Epithelial cell of esophagus (primary cell): ENCODE results near the gene LRRC25.
A peak's percentile ranks its signal among the peaks of the same experiment; 100 is the strongest.

Experiments used
- DNase-seq: peaks from one replicate; pipeline ENCODE4 v3.0.0; 2010; ENCODE audit warnings: low read depth
- H3K4me3 ChIP-seq: 2 replicates; pipeline ENCODE4 v1.5.1; 2011; ENCODE audit warnings: mild to moderate bottlenecking, low read length, control low read depth
- TF ChIP-seq, protein P1 (sequence below): IDR thresholded peaks from 2 replicates; pipeline ENCODE4 v1.5.1; 2011; ENCODE audit warnings: low read depth, mild to moderate bottlenecking, low read length, control low read depth, inconsistent platforms; ENCODE audit not compliant: insufficient read depth; ENCODE audit errors: missing control alignments

LRRC25 gene

DNA sequence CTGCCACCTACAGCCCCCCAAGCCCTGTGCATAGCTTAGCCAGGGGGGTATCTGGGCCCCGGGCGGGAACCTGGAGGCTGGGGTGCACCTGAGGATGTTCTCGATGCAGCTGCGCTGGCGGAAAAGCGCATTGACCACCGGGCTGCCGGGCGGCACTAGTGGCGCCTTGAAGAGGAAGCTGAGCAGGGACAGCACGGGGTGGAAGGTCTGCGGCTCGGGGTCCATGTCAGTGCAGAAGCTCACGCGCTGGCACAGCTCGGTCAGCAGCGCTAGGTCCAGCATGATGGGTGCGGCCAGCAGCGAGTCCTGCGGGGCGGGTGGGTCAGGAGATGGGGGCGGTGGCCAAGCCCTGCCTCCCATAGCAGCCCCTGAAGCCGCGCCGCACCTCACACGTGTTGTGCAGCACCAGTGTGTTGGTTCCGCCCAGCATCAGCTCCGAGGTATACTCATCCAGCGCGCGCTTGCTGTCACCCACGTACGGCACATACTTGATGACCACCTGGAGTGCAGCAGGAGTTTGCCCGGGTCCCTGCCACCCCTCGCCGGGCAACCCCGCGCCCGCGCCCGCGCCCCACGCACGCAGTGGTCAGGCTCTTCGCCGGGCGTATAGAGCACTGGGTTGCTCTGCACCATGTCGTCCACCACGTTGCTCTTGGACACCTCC lies 37.9 kb upstream of the LRRC25 start:
- no peak for DNase-seq
- TF ChIP-seq, protein P1, sequence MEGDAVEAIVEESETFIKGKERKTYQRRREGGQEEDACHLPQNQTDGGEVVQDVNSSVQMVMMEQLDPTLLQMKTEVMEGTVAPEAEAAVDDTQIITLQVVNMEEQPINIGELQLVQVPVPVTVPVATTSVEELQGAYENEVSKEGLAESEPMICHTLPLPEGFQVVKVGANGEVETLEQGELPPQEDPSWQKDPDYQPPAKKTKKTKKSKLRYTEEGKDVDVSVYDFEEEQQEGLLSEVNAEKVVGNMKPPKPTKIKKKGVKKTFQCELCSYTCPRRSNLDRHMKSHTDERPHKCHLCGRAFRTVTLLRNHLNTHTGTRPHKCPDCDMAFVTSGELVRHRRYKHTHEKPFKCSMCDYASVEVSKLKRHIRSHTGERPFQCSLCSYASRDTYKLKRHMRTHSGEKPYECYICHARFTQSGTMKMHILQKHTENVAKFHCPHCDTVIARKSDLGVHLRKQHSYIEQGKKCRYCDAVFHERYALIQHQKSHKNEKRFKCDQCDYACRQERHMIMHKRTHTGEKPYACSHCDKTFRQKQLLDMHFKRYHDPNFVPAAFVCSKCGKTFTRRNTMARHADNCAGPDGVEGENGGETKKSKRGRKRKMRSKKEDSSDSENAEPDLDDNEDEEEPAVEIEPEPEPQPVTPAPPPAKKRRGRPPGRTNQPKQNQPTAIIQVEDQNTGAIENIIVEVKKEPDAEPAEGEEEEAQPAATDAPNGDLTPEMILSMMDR = no peak
- no peak overlapping the region for H3K4me3 ChIP-seq

DNA sequence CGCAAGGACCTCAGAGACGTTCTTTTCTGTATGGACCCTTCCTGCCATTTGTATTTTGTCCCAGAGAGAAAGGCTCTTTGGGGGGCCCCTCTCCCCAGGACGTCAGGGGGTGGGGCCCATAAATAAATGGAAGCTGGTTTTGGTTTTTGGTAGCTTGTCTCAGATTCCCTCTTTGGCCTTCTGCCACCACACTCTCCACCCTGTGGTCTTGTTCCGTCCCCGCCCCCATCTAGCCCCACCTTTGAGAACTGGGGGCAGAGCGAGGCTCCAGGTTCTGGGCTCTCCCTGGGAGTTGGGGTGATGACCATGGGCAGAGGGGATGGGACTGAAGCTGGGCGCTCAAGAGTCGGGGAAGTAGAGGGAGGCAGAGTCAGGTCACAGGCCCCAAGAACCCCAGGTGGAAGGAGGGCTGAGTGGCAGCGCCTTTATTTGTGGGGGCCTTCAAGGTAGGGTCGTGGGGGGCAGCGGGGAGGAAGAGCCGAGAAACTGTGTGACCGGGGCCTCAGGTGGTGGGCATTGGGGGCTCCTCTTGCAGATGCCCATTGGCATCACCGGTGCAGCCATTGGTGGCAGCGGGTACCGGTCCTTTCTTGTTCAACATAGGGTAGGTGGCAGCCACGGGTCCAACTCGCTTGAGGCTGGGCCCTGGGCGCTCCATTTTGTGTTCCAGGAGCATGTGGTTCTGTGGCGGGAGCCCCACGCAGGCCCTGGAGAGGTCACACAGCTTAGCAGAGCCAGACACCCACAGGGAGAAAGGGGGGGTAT lies 37.2 kb upstream of the LRRC25 start:
- H3K4me3 ChIP-seq = no peak overlapping the region
- TF ChIP-seq, protein P1 = no peak
- no peak for DNase-seq

DNA sequence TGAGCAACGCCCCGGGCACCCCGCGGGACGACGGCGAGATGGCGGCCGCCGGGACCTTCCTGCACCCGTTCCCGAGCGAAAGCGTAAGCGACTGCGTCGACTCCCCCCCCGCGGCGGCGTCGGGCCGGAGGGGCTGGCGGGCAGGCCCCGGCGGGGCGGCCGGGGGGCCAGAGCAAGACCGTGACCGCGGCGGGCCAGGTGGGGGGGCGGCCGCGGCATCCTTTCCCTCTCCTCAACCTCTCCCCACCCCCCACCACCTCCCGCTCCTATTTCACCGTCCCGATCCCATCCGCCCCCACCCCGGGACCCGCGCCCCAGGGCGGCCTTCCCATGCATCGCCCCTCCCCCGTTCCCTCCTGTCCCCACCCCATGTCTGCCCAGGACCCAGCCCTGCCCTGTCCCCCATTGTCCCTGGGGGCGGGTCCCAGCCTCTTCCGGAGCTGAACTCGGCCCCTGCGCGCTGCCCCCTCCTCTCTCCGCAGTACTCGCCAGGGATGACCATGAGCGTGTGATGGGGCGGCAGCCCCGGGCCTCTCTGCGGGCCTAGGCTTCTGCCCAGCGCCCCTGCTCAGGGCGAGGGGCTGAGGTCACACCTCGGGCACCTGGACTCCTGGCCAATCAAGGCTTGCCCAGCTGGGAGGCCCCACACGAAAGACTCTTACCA lies 36.4 kb upstream of the LRRC25 start:
- TF ChIP-seq, protein P1 = no peak
- H3K4me3 ChIP-seq = no peak overlapping the region
- DNase-seq = no peak

DNA sequence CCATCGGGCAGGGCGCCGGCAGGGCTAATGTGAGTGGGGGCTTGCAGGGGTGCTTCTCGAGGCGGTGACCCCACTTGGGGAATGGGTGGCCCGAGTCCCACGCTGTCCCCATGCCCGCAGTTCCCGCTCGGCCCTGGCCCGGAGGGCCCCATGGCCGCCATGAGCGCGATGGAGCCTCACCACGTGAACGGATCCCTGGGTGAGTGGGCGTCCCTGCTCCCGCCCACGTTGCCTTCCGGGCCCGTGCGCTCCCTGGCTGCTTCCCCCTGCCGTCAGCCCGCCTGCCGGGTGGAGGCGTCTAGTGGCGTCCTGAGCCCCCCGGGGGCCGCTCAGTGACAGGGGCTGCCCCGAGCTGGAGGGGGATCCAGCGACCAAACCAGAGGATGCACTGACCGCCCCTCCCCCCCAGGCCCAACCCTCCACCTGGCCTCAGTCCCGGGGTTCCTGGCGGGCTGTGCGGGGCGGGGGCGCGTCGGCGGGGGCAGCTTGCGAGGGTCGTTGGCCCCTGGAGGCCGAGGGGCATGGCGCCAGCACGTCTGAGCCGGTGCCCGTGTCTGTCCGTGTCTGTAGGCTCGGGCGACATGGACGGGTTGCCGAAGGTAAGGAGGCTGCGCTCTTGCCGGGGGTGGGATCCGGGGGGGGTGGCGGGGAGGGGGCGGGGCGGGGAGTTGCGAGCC lies 35.7 kb upstream of the LRRC25 start:
- DNase-seq = no peak
- peak overlapping the region; percentile 13 for H3K4me3 ChIP-seq
- TF ChIP-seq, protein P1 = no peak

DNA sequence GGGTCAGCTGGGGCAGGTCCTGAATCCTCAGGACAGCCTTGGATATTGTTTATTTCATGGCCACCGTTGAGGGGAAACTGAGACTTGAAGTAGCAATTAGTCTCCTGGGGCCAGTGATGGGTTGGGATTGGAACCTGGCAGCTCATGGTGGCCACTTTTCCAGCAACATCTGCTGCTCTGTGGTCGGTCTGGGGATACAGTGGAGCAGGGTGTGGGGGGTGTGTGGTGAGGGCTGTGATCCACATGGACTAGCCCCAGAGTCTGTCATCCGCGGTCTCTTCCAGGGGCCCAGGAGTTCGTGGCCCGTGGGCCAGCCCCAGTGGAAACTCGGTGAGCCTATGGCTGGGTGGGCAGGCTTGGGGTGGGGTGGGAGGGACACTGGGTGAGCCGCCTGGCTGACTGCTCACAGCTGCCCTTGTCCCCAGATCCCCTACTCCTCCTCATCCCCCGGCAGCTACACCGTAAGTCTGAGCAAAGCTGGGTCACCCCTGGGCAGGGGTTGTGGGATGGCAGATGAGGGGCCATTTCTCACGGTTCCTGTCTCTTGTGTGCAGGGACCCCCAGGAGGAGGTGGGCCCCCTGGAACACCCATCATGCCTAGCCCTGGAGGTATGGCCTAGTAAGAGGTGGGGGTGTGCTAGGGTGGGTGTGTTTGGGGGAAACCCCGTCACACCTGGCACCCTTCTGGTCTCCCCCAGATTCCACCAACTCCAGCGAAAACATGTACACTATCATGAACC lies 35.0 kb upstream of the LRRC25 start:
- H3K4me3 ChIP-seq = no peak overlapping the region
- DNase-seq = no peak
- TF ChIP-seq, protein P1 = no peak

DNA sequence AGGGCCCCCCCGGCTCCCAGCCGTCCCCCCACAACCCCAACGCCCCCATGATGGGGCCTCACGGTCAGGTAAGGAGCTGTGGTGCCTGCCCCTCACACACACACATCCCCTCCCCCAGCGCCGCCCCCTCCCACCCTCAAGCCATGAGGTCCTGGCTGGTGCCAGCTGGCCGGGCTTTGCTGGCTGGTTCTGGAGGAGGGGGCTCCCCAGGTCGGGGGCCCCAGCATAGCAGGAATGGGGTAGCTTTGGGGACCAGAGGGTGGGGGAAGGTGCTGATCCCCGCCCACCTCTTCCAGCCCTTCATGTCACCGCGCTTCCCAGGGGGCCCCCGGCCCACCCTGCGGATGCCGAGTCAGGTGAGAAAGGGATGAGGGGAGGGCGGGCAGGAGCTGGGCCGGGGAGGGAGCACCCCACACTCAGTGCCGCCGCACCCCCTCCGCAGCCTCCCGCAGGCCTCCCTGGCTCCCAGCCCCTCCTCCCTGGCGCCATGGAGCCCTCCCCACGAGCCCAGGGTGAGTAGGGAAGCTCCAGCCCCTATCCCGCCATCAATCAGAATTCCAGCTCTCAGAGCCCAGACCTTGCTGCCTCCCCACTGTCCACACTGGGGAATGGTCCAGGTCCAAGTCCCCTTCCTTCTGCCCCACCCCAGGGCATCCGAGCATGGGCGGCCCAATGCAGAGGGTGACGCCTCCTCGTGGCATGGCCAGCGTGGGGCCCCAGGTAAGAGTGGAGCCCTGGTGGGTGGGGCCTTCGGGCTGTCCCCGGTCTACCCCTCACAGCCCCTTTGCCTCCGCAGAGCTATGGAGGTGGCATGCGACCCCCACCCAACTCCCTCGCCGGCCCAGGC lies 34.2 kb upstream of the LRRC25 start:
- DNase-seq = no peak
- H3K4me3 ChIP-seq = no peak overlapping the region
- TF ChIP-seq, protein P1 = no peak
